Hippocampal formation (tissue), 2 donors: ENCODE data around the gene BID.

ENCODE experiments used
- DNase-seq, 2 donors: peaks; one replicate each; lab custom pipeline; 2025; lab: John Stamatoyannopoulos, UW

BID gene

GRCh38 chr22:17774206-17774925 is at the start of gene BID:
Gene BID, minus strand, starts transcription at chr22:17774469. Its CDS starts 24,353 bp downstream, at chr22:17750116.
- DNase-seq = peak in 1 of 2 donors; percentile 38

- DNase-seq = no peak
Observed at GRCh38 chr22:17823964-17824363, 49.7 kb upstream of the BID start.

GRCh38 chr22:17823226-17823625 is 49.0 kb upstream of the BID start:
- DNase-seq = no peak

- no peak for DNase-seq
Observed at GRCh38 chr22:17822087-17822486, 47.8 kb upstream of the BID start.

GRCh38 chr22:17820879-17821439 is 46.7 kb upstream of the BID start:
- no peak for DNase-seq

- no peak for DNase-seq
Observed at GRCh38 chr22:17818649-17819048, 44.4 kb upstream of the BID start.

- no peak for DNase-seq
Observed at GRCh38 chr22:17818180-17818579, 43.9 kb upstream of the BID start.

- DNase-seq = no peak
Observed at GRCh38 chr22:17817511-17818065, 43.3 kb upstream of the BID start.

- DNase-seq = no peak
Observed at GRCh38 chr22:17817079-17817478, 42.8 kb upstream of the BID start.

GRCh38 chr22:17816649-17817048 is 42.4 kb upstream of the BID start:
- DNase-seq = no peak

GRCh38 chr22:17815703-17816254 is 41.5 kb upstream of the BID start:
- no peak for DNase-seq

GRCh38 chr22:17814830-17815229 is 40.6 kb upstream of the BID start:
- no peak for DNase-seq

GRCh38 chr22:17814084-17814483 is 39.8 kb upstream of the BID start:
- DNase-seq = no peak

- no peak for DNase-seq
Observed at GRCh38 chr22:17811119-17811518, 36.9 kb upstream of the BID start.

GRCh38 chr22:17810570-17811116 is 36.4 kb upstream of the BID start:
- no peak for DNase-seq

GRCh38 chr22:17808693-17809403 is 34.6 kb upstream of the BID start:
- no peak for DNase-seq

GRCh38 chr22:17807578-17808410 is 33.5 kb upstream of the BID start:
- no peak for DNase-seq

- DNase-seq = no peak
Observed at GRCh38 chr22:17807086-17807485, 32.8 kb upstream of the BID start.

- DNase-seq = no peak
Observed at GRCh38 chr22:17806437-17806836, 32.2 kb upstream of the BID start.

GRCh38 chr22:17804331-17805080 is 30.2 kb upstream of the BID start:
- no peak for DNase-seq
